Stomach smooth muscle (tissue), 2 donors: ENCODE data around the gene NUP205.

Experiments
- H3K27ac ChIP-seq: one replicate; pipeline ENCODE4 v1.7.0; 2013; ENCODE audit warnings: mild to moderate bottlenecking, low read length, inconsistent platforms
- H3K27me3 ChIP-seq, 2 donors: one replicate each; pipeline ENCODE4 v1.7.0; 2013; ENCODE audit warnings: low read length in 2 of 2; ENCODE audit not compliant: insufficient read depth in 2 of 2, control insufficient read depth in 1 of 2
- H3K36me3 ChIP-seq, 2 donors: one replicate each; pipeline ENCODE4 v1.7.0; 2013; ENCODE audit warnings: low read length in 2 of 2; ENCODE audit not compliant: control insufficient read depth in 2 of 2, insufficient read depth in 2 of 2
- H3K4me1 ChIP-seq: one replicate; pipeline ENCODE4 v1.7.0; 2013; ENCODE audit warnings: low read length; ENCODE audit not compliant: control insufficient read depth, insufficient read depth
- H3K4me3 ChIP-seq, 2 donors: one replicate each; pipeline ENCODE4 v1.7.0; 2013; ENCODE audit warnings: low read length in 2 of 2
- H3K9ac ChIP-seq, 2 donors: one replicate each; pipeline ENCODE4 v1.7.0; 2013; ENCODE audit warnings: low read length in 2 of 2, mild to moderate bottlenecking in 1 of 2
- H3K9me3 ChIP-seq, 2 donors: one replicate each; pipeline ENCODE4 v1.7.0; 2013; ENCODE audit warnings: low read length in 2 of 2; ENCODE audit not compliant: control insufficient read depth in 2 of 2
- donor health status: healthy.
- donor health status: Pancreatic carcinoma.

NUP205 gene, protein sequence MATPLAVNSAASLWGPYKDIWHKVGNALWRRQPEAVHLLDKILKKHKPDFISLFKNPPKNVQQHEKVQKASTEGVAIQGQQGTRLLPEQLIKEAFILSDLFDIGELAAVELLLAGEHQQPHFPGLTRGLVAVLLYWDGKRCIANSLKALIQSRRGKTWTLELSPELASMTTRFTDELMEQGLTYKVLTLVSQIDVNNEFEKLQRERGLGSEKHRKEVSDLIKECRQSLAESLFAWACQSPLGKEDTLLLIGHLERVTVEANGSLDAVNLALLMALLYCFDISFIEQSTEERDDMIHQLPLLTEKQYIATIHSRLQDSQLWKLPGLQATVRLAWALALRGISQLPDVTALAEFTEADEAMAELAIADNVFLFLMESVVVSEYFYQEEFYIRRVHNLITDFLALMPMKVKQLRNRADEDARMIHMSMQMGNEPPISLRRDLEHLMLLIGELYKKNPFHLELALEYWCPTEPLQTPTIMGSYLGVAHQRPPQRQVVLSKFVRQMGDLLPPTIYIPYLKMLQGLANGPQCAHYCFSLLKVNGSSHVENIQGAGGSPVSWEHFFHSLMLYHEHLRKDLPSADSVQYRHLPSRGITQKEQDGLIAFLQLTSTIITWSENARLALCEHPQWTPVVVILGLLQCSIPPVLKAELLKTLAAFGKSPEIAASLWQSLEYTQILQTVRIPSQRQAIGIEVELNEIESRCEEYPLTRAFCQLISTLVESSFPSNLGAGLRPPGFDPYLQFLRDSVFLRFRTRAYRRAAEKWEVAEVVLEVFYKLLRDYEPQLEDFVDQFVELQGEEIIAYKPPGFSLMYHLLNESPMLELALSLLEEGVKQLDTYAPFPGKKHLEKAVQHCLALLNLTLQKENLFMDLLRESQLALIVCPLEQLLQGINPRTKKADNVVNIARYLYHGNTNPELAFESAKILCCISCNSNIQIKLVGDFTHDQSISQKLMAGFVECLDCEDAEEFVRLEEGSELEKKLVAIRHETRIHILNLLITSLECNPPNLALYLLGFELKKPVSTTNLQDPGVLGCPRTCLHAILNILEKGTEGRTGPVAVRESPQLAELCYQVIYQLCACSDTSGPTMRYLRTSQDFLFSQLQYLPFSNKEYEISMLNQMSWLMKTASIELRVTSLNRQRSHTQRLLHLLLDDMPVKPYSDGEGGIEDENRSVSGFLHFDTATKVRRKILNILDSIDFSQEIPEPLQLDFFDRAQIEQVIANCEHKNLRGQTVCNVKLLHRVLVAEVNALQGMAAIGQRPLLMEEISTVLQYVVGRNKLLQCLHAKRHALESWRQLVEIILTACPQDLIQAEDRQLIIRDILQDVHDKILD (N-terminal part only)

DNA sequence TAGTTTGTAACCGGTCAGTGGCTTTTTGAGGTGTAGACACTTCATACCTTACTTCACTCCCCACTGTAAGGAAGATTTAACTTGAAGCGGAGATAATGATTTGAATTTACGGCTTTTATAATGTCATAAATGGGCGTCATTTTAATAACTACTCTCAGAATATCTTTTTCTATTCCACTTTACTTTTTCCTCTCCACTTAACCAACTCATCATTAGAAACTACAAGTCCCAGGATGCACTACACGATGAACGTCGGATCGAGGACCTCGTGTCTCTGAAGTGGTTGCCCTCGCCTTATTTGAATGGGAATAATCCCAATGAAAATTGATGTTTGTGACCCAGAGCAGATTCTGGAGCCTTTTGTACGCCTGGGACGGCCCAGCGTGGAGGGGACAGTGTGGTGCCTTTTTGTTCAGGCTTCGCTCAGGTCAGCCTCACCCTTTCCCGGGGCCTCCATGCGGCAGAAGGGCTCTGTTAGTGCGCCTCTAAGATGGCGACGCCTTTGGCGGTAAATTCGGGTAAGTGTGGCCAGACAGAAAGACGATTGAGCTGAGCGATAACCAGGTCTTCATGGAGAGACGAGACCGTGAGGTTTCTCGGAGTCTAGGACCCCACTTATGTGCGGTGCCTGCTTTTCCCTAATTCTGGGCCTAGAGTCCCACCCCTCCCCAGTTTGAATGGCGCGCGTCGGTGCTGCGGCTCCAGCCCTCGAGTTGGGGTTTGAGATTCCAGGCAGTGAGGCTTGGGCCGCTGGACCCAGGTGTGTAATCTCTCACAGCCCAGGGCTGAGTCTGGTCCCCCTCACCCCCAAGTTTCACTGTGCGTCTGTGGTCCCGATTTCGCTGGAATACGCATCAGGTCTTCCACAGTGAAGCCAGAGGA is at the start of gene NUP205:
NUP205 (plus strand) TSS at position 463 of the 882 bp plus-strand sequence; CDS start at position 491, 28 bp downstream.
- peak within 1 kb of the TSS; percentile 94 to 98 for H3K4me3 ChIP-seq
- H3K36me3 ChIP-seq: no peaks in the 10 kb centered on the region
- H3K27ac ChIP-seq: peak within 1 kb of the TSS; percentile 99
- H3K9ac ChIP-seq: peak within 1 kb of the TSS; percentile 90 to 98
- no peaks in the 10 kb centered on the region for H3K27me3 ChIP-seq
- peaks cover 3% of the 10 kb centered on the region for H3K4me1 ChIP-seq
- no peaks in the 10 kb centered on the region for H3K9me3 ChIP-seq

DNA sequence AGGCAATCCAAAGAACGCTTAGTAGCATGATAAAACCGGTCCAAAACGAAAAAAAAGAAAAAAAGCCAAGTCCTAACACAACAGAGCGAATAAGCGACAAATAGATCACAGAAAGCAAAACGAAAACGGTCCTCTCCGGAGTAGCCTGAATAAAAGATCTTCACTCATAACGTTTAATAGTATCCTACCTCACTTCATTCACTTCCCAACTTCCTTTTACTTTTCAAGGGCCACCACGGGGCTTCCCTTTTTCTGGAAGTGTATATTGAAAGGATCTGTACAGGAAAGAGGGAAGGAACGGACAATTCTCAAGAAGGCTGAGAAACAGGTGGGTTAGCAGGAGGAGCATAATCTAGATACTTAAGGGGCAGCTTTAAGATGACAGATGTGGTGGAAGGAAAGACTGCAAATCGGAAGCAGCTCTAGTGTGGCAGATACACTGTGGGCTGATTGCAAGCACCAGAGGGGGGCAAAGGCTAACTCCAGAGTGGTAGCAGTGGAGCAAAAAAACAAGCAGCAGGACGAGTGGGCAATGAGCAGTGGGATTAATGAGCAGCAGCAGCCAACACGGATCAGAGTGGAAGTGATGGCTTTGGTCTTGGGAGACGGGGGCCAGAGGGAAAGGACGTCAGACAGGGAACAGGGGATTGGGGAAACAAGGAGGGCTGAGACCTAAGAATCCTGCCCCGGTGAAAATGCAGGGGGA is 48.7 kb upstream of the NUP205 start:
- Histone ChIP-seq H3K27me3 (no peaks in the 10 kb centered on the region), H3K4me3 (peak overlapping the region; percentile 92 to 97), H3K9me3 (no peaks in the 10 kb centered on the region), H3K4me1 (peaks cover 3% of the 10 kb centered on the region), H3K36me3 (no peaks in the 10 kb centered on the region), H3K27ac (peak overlapping the region; percentile 91), H3K9ac (peak overlapping the region; percentile 93 to 97)

DNA sequence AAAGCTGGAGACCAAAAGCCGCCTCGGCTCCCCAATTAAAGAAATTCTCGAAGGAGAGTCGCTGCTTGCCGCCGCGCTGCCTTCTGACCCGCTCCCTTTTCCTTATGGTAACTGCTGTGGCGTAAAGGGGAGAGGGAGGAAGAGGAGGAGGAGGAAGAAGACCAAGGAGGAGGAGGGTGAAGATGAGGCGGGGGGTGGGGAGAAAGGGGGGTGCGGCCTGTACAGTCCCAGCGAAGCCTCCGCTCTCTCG is 48.2 kb upstream of the NUP205 start:
- peak overlapping the region; percentile 93 to 97 for H3K9ac ChIP-seq
- H3K4me3 ChIP-seq: peak overlapping the region; percentile 92 to 97
- peak overlapping the region; percentile 91 for H3K27ac ChIP-seq

DNA sequence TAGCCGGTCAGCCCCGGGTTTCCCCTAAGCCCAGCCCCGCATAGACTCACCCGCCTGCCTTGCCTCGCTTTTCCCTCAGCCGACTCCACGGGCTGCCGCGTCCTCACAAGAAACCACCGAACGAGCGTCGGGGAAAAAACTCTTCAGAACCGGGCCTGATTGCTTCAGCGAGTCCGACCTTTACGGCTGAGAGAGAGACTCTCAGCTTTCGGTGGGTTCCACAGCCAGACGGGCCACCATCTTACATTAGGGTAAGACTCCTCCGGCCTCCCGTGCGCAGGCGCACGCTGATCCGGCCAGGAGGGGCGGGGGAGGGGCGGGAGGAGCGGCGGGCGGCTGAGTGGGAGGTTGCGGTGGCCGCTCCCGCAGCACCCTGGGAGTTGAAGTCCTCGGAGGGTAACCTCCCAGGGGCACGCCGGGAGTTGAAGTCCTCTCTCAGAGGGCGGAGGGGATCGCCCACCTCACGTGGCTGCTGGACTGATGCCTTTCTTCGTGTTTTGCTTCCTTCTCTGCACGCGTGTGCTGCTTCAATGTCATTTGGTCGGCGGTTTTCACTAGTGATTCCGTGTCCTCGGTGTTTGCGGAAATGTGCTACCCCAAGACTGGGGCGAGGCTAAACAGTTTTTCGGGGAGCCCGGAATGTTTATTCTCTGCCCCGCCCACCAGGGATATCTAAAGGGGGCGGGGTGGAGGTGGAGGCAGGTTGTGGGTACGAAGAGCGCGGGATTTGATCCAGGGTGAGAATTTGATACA is 47.7 kb upstream of the NUP205 start, which contains the start of gene CNOT4:
CNOT4 (minus strand) TSS at position 264 of the 753 bp plus-strand sequence. CDS start 71,771 bp downstream, outside the sequence.
- H3K27ac ChIP-seq: peak within 1 kb of the TSS; percentile 91
- no peaks in the 10 kb centered on the region for H3K27me3 ChIP-seq
- peak within 1 kb of the TSS; percentile 92 to 97 for H3K4me3 ChIP-seq
- H3K9ac ChIP-seq: peak within 1 kb of the TSS; percentile 93 to 97
- H3K4me1 ChIP-seq: peaks cover 3% of the 10 kb centered on the region
- H3K36me3 ChIP-seq: no peaks in the 10 kb centered on the region
- no peaks in the 10 kb centered on the region for H3K9me3 ChIP-seq

More for the DNA sequence above, 48.2 kb upstream of the NUP205 start:
- no peaks in the 10 kb centered on the region for H3K9me3 ChIP-seq
- no peaks in the 10 kb centered on the region for H3K36me3 ChIP-seq
- peaks cover 3% of the 10 kb centered on the region for H3K4me1 ChIP-seq
- H3K27me3 ChIP-seq: no peaks in the 10 kb centered on the region

DNA sequence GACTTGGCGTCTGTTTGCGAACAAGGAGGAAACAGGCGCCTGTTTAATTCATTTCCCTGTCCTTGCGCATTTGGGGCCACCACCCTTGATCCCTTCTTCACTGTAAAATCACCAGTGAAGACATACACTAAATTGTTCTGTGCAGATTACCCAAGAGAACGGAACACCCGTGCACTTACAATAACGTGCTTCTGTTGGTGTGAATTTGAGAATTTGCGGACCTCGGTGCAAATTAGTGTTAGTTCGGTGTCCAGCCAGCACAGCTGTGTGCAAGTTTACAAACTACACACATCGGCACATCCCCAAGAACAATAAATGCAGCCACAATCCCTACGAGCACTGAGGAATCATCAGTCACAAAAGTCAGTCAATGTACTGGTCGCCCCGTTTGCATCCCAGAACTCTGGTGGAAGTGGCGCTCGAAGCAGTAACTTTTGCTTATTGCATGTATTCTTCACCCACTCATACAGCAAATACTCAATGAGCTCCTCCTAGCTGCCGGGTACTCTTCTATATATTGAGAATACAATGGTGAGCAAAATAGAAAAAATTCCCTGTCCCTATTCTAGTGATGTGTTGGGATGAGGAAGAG is 47.0 kb upstream of the NUP205 start:
- Histone ChIP-seq H3K27ac (no peak overlapping the region), H3K9me3 (no peaks in the 10 kb centered on the region), H3K27me3 (no peaks in the 10 kb centered on the region), H3K4me1 (peaks cover 3% of the 10 kb centered on the region), H3K4me3 (peak overlapping the region; percentile 83 to 97), H3K36me3 (no peaks in the 10 kb centered on the region), H3K9ac (peak overlapping the region; percentile 58 to 93)

DNA sequence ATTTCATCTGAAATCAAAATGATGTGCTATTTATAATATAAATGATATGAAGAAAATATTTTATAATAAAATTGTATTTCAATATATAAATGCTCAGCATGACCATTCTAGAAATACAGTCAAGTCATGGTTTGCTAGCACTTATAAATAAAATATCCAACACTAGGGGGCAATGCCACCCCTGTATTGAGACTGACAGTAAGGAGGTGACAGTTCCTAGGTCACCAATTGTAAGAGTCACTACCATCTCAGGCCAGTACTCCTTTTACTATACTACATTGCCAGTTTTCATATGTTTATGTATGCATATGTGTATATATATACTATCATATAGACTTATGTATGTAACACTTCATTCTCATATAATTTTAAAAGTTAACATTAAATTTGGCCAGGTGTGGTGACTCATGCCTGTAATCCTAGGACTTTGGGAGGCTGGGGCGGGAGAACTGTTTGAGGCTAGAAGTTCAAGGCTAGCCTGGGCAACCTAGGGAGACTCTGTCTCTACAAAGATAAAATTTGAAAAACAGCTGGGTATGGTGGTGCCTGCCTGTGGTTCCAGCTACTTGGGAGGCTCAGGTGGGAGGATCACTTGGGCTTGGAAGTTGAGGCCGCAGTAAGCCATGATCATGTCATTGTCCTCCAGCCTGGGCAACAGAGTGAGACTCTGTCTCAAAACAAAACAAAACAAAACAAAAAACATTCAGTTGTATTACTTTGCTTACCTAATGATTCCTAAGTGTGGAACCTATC is 45.4 kb upstream of the NUP205 start:
- no peak overlapping the region for H3K4me3 ChIP-seq
- no peaks in the 10 kb centered on the region for H3K27me3 ChIP-seq
- no peaks in the 10 kb centered on the region for H3K9me3 ChIP-seq
- no peak overlapping the region for H3K27ac ChIP-seq
- peaks cover 3% of the 10 kb centered on the region for H3K4me1 ChIP-seq
- no peaks in the 10 kb centered on the region for H3K36me3 ChIP-seq
- H3K9ac ChIP-seq: no peak overlapping the region

DNA sequence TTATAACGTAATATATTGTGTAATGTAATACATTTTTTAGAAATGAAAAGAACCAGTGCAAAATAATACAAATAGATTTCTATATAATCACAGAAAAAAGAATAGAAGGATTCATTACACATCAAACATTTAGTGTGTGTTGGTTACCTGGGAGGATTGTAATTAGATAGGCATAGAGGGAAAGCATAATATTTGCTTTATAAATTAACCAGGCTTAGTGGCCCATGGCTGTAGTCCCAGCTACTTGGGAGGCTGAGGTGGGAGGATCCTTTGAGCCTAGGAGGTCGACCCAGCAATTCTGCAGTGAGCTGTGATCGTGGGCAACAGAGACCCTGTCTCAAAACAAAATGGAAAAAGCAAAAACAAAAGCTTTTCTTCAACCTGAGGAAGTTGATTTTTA is 42.9 kb upstream of the NUP205 start:
- Histone ChIP-seq H3K27ac (no peak overlapping the region), H3K36me3 (no peaks in the 10 kb centered on the region), H3K9me3 (no peaks in the 10 kb centered on the region)

DNA sequence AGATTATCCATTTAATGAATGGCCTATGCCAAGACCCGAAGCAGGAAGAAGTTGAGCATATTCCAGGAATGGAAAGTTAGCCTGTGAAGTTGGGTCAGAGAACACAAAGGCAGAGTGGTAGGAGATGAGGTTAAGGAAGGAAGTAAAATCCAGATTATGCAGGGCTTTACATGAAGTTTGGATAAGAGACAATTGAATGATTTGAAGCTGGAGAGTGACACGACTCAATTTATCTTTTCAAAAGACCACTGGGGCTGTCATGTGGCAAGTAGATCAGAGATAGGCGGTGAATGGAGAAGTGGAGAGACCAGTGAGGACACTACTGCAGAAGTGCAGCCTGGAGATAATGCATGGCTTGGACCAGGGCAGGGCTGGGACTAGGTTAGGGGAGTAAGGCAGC is 40.7 kb upstream of the NUP205 start:
- H3K27ac ChIP-seq: no peak overlapping the region
- H3K36me3 ChIP-seq: no peaks in the 10 kb centered on the region
- no peaks in the 10 kb centered on the region for H3K4me1 ChIP-seq
- H3K27me3 ChIP-seq: no peaks in the 10 kb centered on the region
- H3K9me3 ChIP-seq: no peaks in the 10 kb centered on the region
- no peak overlapping the region for H3K9ac ChIP-seq
- no peak overlapping the region for H3K4me3 ChIP-seq

More for the DNA sequence above, 42.9 kb upstream of the NUP205 start:
- H3K9ac ChIP-seq: no peak overlapping the region
- H3K4me1 ChIP-seq: peaks cover 3% of the 10 kb centered on the region
- no peak overlapping the region for H3K4me3 ChIP-seq
- H3K27me3 ChIP-seq: no peaks in the 10 kb centered on the region
